ENCODE results near the gene NR1D2. TPM values are rescaled to one million over a fixed set of nuclear protein-coding genes. Genes with fewer than 3 reads are reported as not detected.
"Not testable (repeated sequence)": the region's sequence is repeated elsewhere in the genome, so short reads cannot be mapped to it uniquely, and the experiment has no call there.

NR1D2 gene
- total RNA-seq, 1 donor from 2014 or later: 62.1 TPM

GRCh38 chr3:24023197-24023596 is 78.1 kb downstream of the NR1D2 start:
- DNase-seq (no peak), ATAC-seq (no peak)
- intact Hi-C loops (cut with DNase I): no loop called here
- Histone ChIP-seq H3K4me1 (no peaks in the 10 kb centered on the region), H3K27me3 (no peaks in the 10 kb centered on the region), H3K27ac (no peak overlapping the region), H3K4me3 (no peak overlapping the region), H3K9me3 (no peaks in the 10 kb centered on the region), H3K36me3 (no peaks in the 10 kb centered on the region)
- no peak for TF ChIP-seq CTCF (IDR thresholded peaks at IDR 0.05)

- Histone ChIP-seq H3K4me1 (no peaks in the 10 kb centered on the region), H3K9me3 (no peaks in the 10 kb centered on the region), H3K36me3 (no peaks in the 10 kb centered on the region), H3K27me3 (no peaks in the 10 kb centered on the region), H3K27ac (no peak overlapping the region), H3K4me3 (no peak overlapping the region)
- ATAC-seq: no peak
- DNase-seq: no peak
- intact Hi-C loops (cut with DNase I): no loop called here
- TF ChIP-seq CTCF (IDR thresholded peaks at IDR 0.05): no peak
These were observed 80.7 kb downstream of the NR1D2 start for GRCh38 chr3:24025805-24026204.

- intact Hi-C loops (cut with DNase I); H3K4me1 ChIP-seq; H3K4me3 ChIP-seq; H3K27ac ChIP-seq; H3K27me3 ChIP-seq; H3K36me3 ChIP-seq; DNase-seq; H3K9me3 ChIP-seq; ATAC-seq: not testable (repeated sequence)
These were observed 81.6 kb downstream of the NR1D2 start for GRCh38 chr3:24026665-24027064.

GRCh38 chr3:24027946-24028345 is 82.9 kb downstream of the NR1D2 start:
- DNase-seq: no peak
- no peaks in the 10 kb centered on the region for H3K9me3 ChIP-seq
- no peak for ATAC-seq
- no peaks in the 10 kb centered on the region for H3K36me3 ChIP-seq
- no peaks in the 10 kb centered on the region for H3K27me3 ChIP-seq
- intact Hi-C loops (cut with DNase I): no loop called here
- TF ChIP-seq CTCF (IDR thresholded peaks at IDR 0.05): no peak
- H3K4me1 ChIP-seq: no peaks in the 10 kb centered on the region
- no peak overlapping the region for H3K4me3 ChIP-seq
- H3K27ac ChIP-seq: no peak overlapping the region

Other genes with a start within 250 kb of the NR1D2 start
- gene UBE2E1, start 139.3 kb upstream of the NR1D2 start, total RNA-seq: 89.8 TPM
- 8.4 TPM for gene NKIRAS1, start 28.3 kb upstream of the NR1D2 start, total RNA-seq
- 1,404 TPM for gene RPL15, start 28.2 kb upstream of the NR1D2 start, total RNA-seq

All from upper lobe of right lung (tissue), 1 donor.